ENCODE measurements around the gene MLN. TPM values are rescaled to one million over a fixed set of nuclear protein-coding genes. Genes with fewer than 3 reads are reported as not detected.

The MLN gene
- total RNA-seq, 1 experiment from 2014 or later = not detected

- H3K4me1 Mint-ChIP-seq = peaks cover 27 to 33% of the 10 kb centered on the region in 2 experiments
- no peak for DNase-seq
- no peak overlapping the region for H3K4me3 Mint-ChIP-seq
- no peak overlapping the region for H3K9ac ChIP-seq (ENCODE audit: extremely low read depth, insufficient read length, low read length)
- H3K27ac ChIP-seq (ENCODE audit: insufficient read length, low read depth, low read length) = no peak overlapping the region
- WGBS (ENCODE audit: extremely low coverage, insufficient read length, low lambda C conversion rate) = no CpG with 5 or more reads among the region's 1 CpG
- no peak overlapping the region for H2BK15ac ChIP-seq (ENCODE audit: low read depth, low read length)
- H2BK120ac ChIP-seq (ENCODE audit: low read depth, low read length, poor library complexity, severe bottlenecking) = no peak overlapping the region
- H4K91ac ChIP-seq (ENCODE audit: insufficient read length, low read depth, low read length) = no peak overlapping the region
- no peak overlapping the region for H2BK5ac ChIP-seq (ENCODE audit: insufficient read length, low read length)
- no peak overlapping the region for H3K4ac ChIP-seq (ENCODE audit: low read depth, low read length)
- no peak overlapping the region for H2AK5ac ChIP-seq (ENCODE audit: insufficient read length, low read length)
- H3K4me2 ChIP-seq (ENCODE audit: insufficient read depth, insufficient read length, low read length) = no peak overlapping the region
- H3K4me1 ChIP-seq (ENCODE audit: insufficient read depth, low read length) = no peaks in the 10 kb centered on the region
- no peaks in the 10 kb centered on the region for H3K36me3 Mint-ChIP-seq (ENCODE audit: insufficient read depth in 1 of 3, low read depth in 3 of 3)
- no peaks in the 10 kb centered on the region for H4K20me1 ChIP-seq (ENCODE audit: control insufficient read depth, insufficient read depth, insufficient read length)
- no peak overlapping the region for H2BK12ac ChIP-seq (ENCODE audit: insufficient read length, low read depth, low read length)
- H3T11ph ChIP-seq (ENCODE audit: low read length) = no peak overlapping the region
- H4K8ac ChIP-seq (replicated peaks; ENCODE audit: insufficient read length, low read depth, low read length) = no peak overlapping the region
- no peak overlapping the region for H3K18ac ChIP-seq (ENCODE audit: insufficient read length, low read depth, low read length)
- H3K56ac ChIP-seq (ENCODE audit: insufficient read length, low read depth, low read length) = no peak overlapping the region
- H3K14ac ChIP-seq (ENCODE audit: insufficient read depth, low read length) = no peak overlapping the region
- H3K79me2 ChIP-seq (ENCODE audit: insufficient read depth, low read length) = no peaks in the 10 kb centered on the region
- H3K27me3 Mint-ChIP-seq (ENCODE audit: low read depth) = peaks cover 1% of the 10 kb centered on the region; the same call in 1 of the 2 replicates
- TF ChIP-seq CTCF (conservative IDR thresholded peaks at IDR 0.05) = no peak
- no peaks in the 10 kb centered on the region for H3K9me3 ChIP-seq (ENCODE audit: control insufficient read depth, low read depth, low read length)
- H3K23me2 ChIP-seq (ENCODE audit: insufficient read length, low read depth, low read length, poor library complexity, severe bottlenecking) = no peaks in the 10 kb centered on the region
- no peaks in the 10 kb centered on the region for H3K9me3 Mint-ChIP-seq
- H4K5ac ChIP-seq (ENCODE audit: insufficient read length, low read depth, low read length) = no peak overlapping the region
- H2AFZ ChIP-seq (ENCODE audit: low read length) = no peak overlapping the region
- no peaks in the 10 kb centered on the region for H3K27me3 ChIP-seq (ENCODE audit: insufficient read depth, low read length)
- no peaks in the 10 kb centered on the region for H3K79me1 ChIP-seq (ENCODE audit: insufficient read depth, low read depth, low read length, poor library complexity, severe bottlenecking)
- no peak overlapping the region for H2BK20ac ChIP-seq (ENCODE audit: low read depth, low read length, poor library complexity, severe bottlenecking)
- H3K27ac Mint-ChIP-seq = no peak overlapping the region; a peak in 1 of 7 replicates
- H3K23ac ChIP-seq (ENCODE audit: insufficient read length, low read depth, low read length) = no peak overlapping the region
Measured at GRCh38 chr6:33847867-33848266, 44.1 kb upstream of the MLN start.

Data from H9 (cell line).